ENCODE results near the gene GAB2. TPM values are rescaled to one million over a fixed set of nuclear protein-coding genes. Genes with fewer than 3 reads are reported as not detected.

The GAB2 gene
- total and polyA plus RNA-seq, 2 of the 13 experiments (the other 11 are each of a cell fraction or from before 2014, with no cell fraction given) = 4.1 to 8.6 TPM

DNA sequence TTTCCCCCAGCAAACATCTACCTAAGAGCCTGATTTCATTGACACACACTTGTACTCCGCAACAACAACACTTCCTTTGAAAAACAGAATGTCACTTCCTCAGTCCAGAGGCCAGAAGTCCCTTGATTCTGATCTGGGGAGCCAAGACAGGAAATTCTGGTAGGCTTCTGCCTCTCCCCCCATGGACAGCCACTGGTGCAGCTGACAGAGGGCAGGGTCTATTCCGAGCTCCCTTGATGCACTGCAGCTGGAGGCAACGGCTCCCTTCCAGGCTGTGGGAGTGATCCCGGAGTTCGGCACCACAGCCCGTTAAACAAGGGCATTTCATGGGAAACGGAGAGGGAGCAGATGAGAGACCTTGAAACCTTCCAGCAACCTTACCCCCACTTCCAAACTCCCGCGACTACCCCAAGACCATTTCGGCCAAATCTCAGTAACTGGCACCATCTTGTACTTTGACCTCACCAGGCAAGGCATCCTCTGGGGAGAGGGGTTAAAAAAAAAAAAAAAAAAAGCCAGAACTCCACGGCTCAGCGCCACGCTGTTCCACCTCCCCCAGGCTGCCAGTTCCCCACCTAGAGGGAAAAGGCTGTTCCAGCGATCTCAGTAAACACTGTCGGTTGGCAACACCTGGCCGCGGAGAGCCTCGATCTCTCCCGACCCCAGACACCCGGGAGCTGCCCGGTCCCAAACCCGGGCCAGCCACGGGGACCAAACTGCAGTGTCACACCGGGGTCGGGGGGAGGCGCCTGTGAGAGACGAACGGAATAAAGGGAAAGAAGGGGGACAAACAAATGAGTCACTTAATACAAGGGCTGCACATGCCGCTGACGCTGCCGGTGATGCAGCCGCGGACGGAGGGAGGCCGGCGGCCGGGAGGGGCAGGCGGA, 1.1 kb downstream of the GAB2 start (continued):
- TF ChIP-seq, protein P1, sequence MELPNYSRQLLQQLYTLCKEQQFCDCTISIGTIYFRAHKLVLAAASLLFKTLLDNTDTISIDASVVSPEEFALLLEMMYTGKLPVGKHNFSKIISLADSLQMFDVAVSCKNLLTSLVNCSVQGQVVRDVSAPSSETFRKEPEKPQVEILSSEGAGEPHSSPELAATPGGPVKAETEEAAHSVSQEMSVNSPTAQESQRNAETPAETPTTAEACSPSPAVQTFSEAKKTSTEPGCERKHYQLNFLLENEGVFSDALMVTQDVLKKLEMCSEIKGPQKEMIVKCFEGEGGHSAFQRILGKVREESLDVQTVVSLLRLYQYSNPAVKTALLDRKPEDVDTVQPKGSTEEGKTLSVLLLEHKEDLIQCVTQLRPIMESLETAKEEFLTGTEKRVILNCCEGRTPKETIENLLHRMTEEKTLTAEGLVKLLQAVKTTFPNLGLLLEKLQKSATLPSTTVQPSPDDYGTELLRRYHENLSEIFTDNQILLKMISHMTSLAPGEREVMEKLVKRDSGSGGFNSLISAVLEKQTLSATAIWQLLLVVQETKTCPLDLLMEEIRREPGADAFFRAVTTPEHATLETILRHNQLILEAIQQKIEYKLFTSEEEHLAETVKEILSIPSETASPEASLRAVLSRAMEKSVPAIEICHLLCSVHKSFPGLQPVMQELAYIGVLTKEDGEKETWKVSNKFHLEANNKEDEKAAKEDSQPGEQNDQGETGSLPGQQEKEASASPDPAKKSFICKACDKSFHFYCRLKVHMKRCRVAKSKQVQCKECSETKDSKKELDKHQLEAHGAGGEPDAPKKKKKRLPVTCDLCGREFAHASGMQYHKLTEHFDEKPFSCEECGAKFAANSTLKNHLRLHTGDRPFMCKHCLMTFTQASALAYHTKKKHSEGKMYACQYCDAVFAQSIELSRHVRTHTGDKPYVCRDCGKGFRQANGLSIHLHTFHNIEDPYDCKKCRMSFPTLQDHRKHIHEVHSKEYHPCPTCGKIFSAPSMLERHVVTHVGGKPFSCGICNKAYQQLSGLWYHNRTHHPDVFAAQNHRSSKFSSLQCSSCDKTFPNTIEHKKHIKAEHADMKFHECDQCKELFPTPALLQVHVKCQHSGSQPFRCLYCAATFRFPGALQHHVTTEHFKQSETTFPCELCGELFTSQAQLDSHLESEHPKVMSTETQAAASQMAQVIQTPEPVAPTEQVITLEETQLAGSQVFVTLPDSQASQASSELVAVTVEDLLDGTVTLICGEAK (IDR thresholded peaks at IDR 0.05) = no peak
- TF ChIP-seq, protein P1 (CRISPR knock-in tag; IDR thresholded peaks at IDR 0.05) = peak; percentile 50; the same call in 1 of the 2 replicates
- TF ChIP-seq HOXA9 (CRISPR knock-in tag; IDR thresholded peaks at IDR 0.05; ENCODE audit: borderline replicate concordance) = no peak
- TF ChIP-seq MLLT10 (CRISPR knock-in tag; IDR thresholded peaks at IDR 0.05) = no peak
- TF ChIP-seq MYC (CRISPR knock-in tag; IDR thresholded peaks at IDR 0.05; ENCODE audit: borderline replicate concordance) = peak; percentile 68; the same call in 1 of the 2 replicates
- no peak for TF ChIP-seq KAT7 (CRISPR knock-in tag; IDR thresholded peaks at IDR 0.05; ENCODE audit: borderline replicate concordance)
- TF ChIP-seq U2AF1 (optimal IDR thresholded peaks at IDR 0.05; ENCODE audit: low read depth, low read length) = no peak
- no peak for TF ChIP-seq FOXM1 (CRISPR knock-in tag; IDR thresholded peaks at IDR 0.05)
- TF ChIP-seq GTF2F1 (IDR thresholded peaks at IDR 0.05; ENCODE audit: low read length) = no peak
- TF ChIP-seq ZNF761 (CRISPR knock-in tag; conservative IDR thresholded peaks at IDR 0.05) = peak; percentile 61; the same call in 1 of the 2 replicates
- TF ChIP-seq DPF2 (CRISPR knock-in tag; IDR thresholded peaks at IDR 0.05; ENCODE audit: borderline replicate concordance, low read depth) = 0 out of 2 replicates have a peak, but pooled peaks have one; percentile 0
- TF ChIP-seq, protein P2, sequence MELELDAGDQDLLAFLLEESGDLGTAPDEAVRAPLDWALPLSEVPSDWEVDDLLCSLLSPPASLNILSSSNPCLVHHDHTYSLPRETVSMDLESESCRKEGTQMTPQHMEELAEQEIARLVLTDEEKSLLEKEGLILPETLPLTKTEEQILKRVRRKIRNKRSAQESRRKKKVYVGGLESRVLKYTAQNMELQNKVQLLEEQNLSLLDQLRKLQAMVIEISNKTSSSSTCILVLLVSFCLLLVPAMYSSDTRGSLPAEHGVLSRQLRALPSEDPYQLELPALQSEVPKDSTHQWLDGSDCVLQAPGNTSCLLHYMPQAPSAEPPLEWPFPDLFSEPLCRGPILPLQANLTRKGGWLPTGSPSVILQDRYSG (CRISPR knock-in tag; IDR thresholded peaks at IDR 0.05) = no peak
- TF ChIP-seq, protein P3, sequence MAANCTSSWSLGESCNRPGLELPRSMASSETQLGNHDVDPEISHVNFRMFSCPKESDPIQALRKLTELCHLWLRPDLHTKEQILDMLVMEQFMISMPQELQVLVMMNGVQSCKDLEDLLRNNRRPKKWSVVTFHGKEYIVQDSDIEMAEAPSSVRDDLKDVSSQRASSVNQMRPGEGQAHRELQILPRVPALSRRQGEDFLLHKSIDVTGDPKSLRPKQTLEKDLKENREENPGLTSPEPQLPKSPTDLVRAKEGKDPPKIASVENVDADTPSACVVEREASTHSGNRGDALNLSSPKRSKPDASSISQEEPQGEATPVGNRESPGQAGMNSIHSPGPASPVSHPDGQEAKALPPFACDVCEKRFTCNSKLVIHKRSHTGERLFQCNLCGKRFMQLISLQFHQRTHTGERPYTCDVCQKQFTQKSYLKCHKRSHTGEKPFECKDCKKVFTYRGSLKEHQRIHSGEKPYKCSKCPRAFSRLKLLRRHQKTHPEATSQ (CRISPR knock-in tag; IDR thresholded peaks at IDR 0.05; ENCODE audit: borderline replicate concordance) = no peak
- TF ChIP-seq, protein P4, sequence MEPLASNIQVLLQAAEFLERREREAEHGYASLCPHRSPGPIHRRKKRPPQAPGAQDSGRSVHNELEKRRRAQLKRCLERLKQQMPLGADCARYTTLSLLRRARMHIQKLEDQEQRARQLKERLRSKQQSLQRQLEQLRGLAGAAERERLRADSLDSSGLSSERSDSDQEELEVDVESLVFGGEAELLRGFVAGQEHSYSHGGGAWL (CRISPR knock-in tag; IDR thresholded peaks at IDR 0.05) = no peak; the same call in 1 of the 2 replicates
- TF ChIP-seq, protein P5, sequence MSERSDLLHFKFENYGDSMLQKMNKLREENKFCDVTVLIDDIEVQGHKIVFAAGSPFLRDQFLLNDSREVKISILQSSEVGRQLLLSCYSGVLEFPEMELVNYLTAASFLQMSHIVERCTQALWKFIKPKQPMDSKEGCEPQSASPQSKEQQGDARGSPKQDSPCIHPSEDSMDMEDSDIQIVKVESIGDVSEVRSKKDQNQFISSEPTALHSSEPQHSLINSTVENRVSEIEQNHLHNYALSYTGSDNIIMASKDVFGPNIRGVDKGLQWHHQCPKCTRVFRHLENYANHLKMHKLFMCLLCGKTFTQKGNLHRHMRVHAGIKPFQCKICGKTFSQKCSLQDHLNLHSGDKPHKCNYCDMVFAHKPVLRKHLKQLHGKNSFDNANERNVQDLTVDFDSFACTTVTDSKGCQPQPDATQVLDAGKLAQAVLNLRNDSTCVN (CRISPR knock-in tag; IDR thresholded peaks at IDR 0.05; ENCODE audit: borderline replicate concordance) = no peak
